Esophagus muscularis mucosa (tissue), 4 donors: Measurements from ENCODE around the gene ARHGAP15. TPM values are rescaled to one million over a fixed set of nuclear protein-coding genes. Genes with fewer than 3 reads are reported as not detected.

Experiments
- DNase-seq: peaks from one replicate; pipeline ENCODE4 v3.0.0-alpha.2; 2017; ENCODE audit errors: extremely low spot score
- H3K27ac ChIP-seq, 4 donors: fragments of 200-600 bp; sonication (generic); replicated peaks in 1 of 4; 1 replicate in 3 of 4; 2 replicates in 1 of 4; pipeline ENCODE4 v1.5.1; 2016 to 2019; ENCODE audit warnings: mild to moderate bottlenecking in 1 of 4
- H3K27me3 ChIP-seq, 4 donors: fragments of 200-600 bp; sonication (generic); one replicate each; pipeline versions ENCODE4 v1.5.1 to v1.6.0; 2016 to 2019
- H3K36me3 ChIP-seq, 4 donors: fragments of 200-600 bp; sonication (generic); one replicate each; pipeline ENCODE4 v1.5.1; 2016 to 2019
- H3K4me1 ChIP-seq, 4 donors: fragments of 200-600 bp; sonication (generic); one replicate each; pipeline ENCODE4 v1.5.1; 2016 to 2019
- H3K4me3 ChIP-seq, 4 donors: fragments of 200-600 bp; sonication (generic); 1 replicate in 2 of 4; 2 replicates in 2 of 4; pipeline ENCODE4 v1.5.1; 2016 to 2019; ENCODE audit warnings: mild to moderate bottlenecking in 4 of 4, moderate library complexity in 1 of 4
- H3K9me3 ChIP-seq, 4 donors: fragments of 200-600 bp; sonication (generic); 1 replicate in 3 of 4; 2 replicates in 1 of 4; pipeline ENCODE4 v1.5.1; 2016 to 2019
- EP300 ChIP-seq: sonication (generic); formaldehyde crosslinking; IDR thresholded peaks from one replicate; pipeline ENCODE4 v1.6.1; 2017; ENCODE audit warnings: antibody characterized with exemption
- POLR2A ChIP-seq: fragments of 450-650 bp; IDR thresholded peaks from one replicate; pipeline ENCODE4 v1.6.1; 2017; ENCODE audit warnings: antibody characterized with exemption, moderate library complexity, mild to moderate bottlenecking, low read depth
- POLR2AphosphoS5 ChIP-seq, 2 donors: sonication (generic); formaldehyde crosslinking; IDR thresholded peaks; one replicate each; pipeline ENCODE4 v1.6.1; 2017; ENCODE audit warnings: antibody characterized with exemption in 2 of 2
- WGBS: methylation state at CpG from one replicate; pipeline ENCODE4 v1.1.5; 2018; 5-methylcytosine and 5-hydroxymethylcytosine counted together
- intact Hi-C: fragments of 100-400 bp; cut with DNase I; formaldehyde crosslinking; loops from one replicate; pipeline ENCODE4 v1.15.1; 2023
- total RNA-seq, 4 donors: library from RNA; depleted of rRNA; stranded (reverse); fragments of >200 nt; gene quantifications; one replicate each; pipeline versions ENCODE4 v1.1.0 to v1.2.1, GENCODE V29; 2016
- TF ChIP-seq, protein P1 (sequence below), 3 experiments: fragments of 200-600 bp in 2 of 3; fragments of 450-650 bp in 1 of 3; sonication (generic) in 2 of 3; IDR thresholded peaks; one replicate each; pipeline ENCODE4 v1.5.1; 2017 to 2019; ENCODE audit warnings: antibody characterized with exemption in 3 of 3, mild to moderate bottlenecking in 2 of 3, moderate library complexity in 1 of 3

Gene ARHGAP15
- total RNA-seq, 4 donors from 2014 or later: 5.4 to 13.3 (median 7.1) TPM

DNA sequence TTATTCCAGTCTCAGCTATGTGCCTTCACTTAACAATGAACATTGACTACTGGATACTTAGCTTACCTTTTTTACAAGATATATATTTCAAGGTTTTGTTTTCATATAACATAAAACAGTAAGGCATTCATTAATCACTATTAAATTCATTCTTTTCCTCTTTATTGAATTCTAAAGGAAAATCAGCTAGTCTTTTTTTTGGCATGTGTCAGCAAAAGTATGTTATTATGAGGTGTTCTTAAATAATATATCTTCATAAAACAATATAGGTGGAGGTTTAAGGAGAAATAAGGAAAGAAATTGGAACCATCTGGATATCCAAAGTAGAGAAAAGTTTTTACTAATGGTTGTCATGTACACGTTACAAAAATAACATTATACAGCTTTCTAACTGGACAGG lies 472.6 kb downstream of the ARHGAP15 start:
- WGBS: 64% methylated on average over 1 of the region's 1 CpG
- no peaks in the 10 kb centered on the region for H3K9me3 ChIP-seq
- peaks cover 0 to 5% (median 0%) of the 10 kb centered on the region in 4 donors for H3K4me1 ChIP-seq
- no peak overlapping the region for H3K27ac ChIP-seq
- intact Hi-C loops: no loop called here
- DNase-seq: no peak
- no peaks in the 10 kb centered on the region for H3K27me3 ChIP-seq
- TF ChIP-seq EP300: no peak
- no peak for TF ChIP-seq POLR2A
- TF ChIP-seq POLR2AphosphoS5 (IDR thresholded peaks at IDR 0.05): no peak
- TF ChIP-seq, protein P1, sequence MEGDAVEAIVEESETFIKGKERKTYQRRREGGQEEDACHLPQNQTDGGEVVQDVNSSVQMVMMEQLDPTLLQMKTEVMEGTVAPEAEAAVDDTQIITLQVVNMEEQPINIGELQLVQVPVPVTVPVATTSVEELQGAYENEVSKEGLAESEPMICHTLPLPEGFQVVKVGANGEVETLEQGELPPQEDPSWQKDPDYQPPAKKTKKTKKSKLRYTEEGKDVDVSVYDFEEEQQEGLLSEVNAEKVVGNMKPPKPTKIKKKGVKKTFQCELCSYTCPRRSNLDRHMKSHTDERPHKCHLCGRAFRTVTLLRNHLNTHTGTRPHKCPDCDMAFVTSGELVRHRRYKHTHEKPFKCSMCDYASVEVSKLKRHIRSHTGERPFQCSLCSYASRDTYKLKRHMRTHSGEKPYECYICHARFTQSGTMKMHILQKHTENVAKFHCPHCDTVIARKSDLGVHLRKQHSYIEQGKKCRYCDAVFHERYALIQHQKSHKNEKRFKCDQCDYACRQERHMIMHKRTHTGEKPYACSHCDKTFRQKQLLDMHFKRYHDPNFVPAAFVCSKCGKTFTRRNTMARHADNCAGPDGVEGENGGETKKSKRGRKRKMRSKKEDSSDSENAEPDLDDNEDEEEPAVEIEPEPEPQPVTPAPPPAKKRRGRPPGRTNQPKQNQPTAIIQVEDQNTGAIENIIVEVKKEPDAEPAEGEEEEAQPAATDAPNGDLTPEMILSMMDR (IDR thresholded peaks at IDR 0.05): no peak
- H3K4me3 ChIP-seq: no peak overlapping the region
- H3K36me3 ChIP-seq: no peaks in the 10 kb centered on the region

DNA sequence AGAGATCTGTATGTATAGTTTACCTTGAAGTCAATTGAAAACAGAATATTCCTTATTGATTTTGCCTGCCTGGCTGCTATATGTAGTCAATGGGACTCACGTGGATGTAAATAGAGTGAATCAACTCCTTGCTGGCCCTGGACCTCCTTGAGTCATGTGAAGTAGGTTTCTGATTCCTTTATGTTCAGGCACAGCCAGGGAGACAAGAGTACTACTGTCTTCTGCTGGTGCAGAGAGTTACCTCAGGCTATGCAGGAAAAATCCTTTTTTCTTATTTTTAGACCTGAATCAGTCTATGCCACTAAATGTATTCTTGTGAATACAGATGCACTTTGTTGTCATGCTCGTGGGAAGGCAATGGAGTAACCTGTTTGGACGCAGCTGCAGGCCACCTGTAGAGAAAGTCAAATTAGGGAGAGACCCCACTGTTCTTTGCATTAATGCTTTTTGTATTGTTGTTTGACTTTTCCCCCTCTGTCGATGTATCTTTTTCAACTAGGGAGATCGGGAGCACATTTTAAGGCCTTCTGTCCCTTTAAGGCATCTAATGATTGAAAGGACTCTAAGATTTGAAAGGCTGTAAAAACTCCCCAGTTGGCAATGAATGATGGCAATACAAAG lies 473.9 kb downstream of the ARHGAP15 start:
- intact Hi-C loops: no loop called here
- Histone ChIP-seq H3K27me3 (no peaks in the 10 kb centered on the region), H3K27ac (peak overlapping the region in 1 of 4 donors; percentile 31), H3K9me3 (no peaks in the 10 kb centered on the region), H3K4me3 (no peak overlapping the region), H3K36me3 (no peaks in the 10 kb centered on the region), H3K4me1 (peaks cover 0 to 7% (median 0%) of the 10 kb centered on the region in 4 donors)
- 62% methylated on average over 5 of the region's 5 CpGs for WGBS
- DNase-seq: no peak
- no peak for TF ChIP-seq POLR2AphosphoS5 (IDR thresholded peaks at IDR 0.05)
- TF ChIP-seq, protein P1 (IDR thresholded peaks at IDR 0.05): no peak
- TF ChIP-seq POLR2A: no peak
- TF ChIP-seq EP300: no peak

GRCh38 chr2:143603846-143604565 lies 474.8 kb downstream of the ARHGAP15 start:
- no peaks in the 10 kb centered on the region for H3K9me3 ChIP-seq
- TF ChIP-seq EP300 (no peak), POLR2AphosphoS5 (IDR thresholded peaks at IDR 0.05) (no peak), POLR2A (no peak)
- TF ChIP-seq, protein P1 (IDR thresholded peaks at IDR 0.05): no peak
- WGBS: 70% methylated on average over 4 of the region's 4 CpGs
- H3K27me3 ChIP-seq: no peaks in the 10 kb centered on the region
- peaks cover 0 to 7% (median 0%) of the 10 kb centered on the region in 4 donors for H3K4me1 ChIP-seq
- no peak overlapping the region for H3K4me3 ChIP-seq
- intact Hi-C loops: no loop called here
- no peak for DNase-seq
- H3K27ac ChIP-seq: peak overlapping the region in 1 of 4 donors; percentile 31
- no peaks in the 10 kb centered on the region for H3K36me3 ChIP-seq

DNA sequence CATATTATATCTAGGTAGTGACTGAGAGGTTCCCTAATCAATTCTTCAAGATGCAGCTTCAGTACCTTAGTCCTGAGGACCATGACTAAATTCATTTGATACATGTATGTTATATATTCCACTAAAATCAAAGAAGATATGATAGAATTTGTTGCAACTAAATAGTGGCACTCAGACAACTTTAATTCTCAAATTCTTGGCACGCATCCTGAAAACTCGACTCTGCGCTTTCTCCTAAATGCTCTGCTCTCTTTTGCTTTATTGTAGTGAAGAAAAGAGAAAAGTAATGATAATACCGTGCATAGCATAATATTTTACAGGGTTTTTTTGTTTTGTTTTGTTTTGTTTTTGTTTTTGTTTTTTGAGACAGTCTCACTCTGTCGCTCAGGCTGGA lies 475.3 kb downstream of the ARHGAP15 start:
- Histone ChIP-seq H3K4me3 (no peak overlapping the region), H3K4me1 (peaks cover 0 to 7% (median 0%) of the 10 kb centered on the region in 4 donors), H3K27ac (peak overlapping the region in 1 of 4 donors; percentile 31), H3K36me3 (no peaks in the 10 kb centered on the region), H3K9me3 (no peaks in the 10 kb centered on the region), H3K27me3 (no peaks in the 10 kb centered on the region)
- intact Hi-C loops: no loop called here
- TF ChIP-seq, protein P1 (IDR thresholded peaks at IDR 0.05): no peak
- no peak for TF ChIP-seq POLR2A
- TF ChIP-seq EP300: no peak
- no peak for TF ChIP-seq POLR2AphosphoS5 (IDR thresholded peaks at IDR 0.05)
- WGBS: 80% methylated on average over 5 of the region's 5 CpGs
- no peak for DNase-seq
